Thymus (tissue), 11 donors: ENCODE results near the gene HOOK1. TPM values are rescaled to one million over a fixed set of nuclear protein-coding genes. Genes with fewer than 3 reads are reported as not detected.
"Not testable (repeated sequence)": the region's sequence is repeated elsewhere in the genome, so short reads cannot be mapped to it uniquely, and the experiment has no call there.

ENCODE experiments used
- DNase-seq, 9 donors: peaks; one replicate each; pipeline ENCODE4 v3.0.0-alpha.2; 2013; ENCODE audit warnings: low spot score in 9 of 9, low read depth in 6 of 9, missing footprints in 1 of 9
- H3K27ac ChIP-seq, 2 donors: one replicate each; pipeline ENCODE4 v1.5.1; 2013; ENCODE audit warnings: control low read depth in 1 of 2, low read depth in 1 of 2, low read length in 1 of 2, mild to moderate bottlenecking in 1 of 2, moderate library complexity in 1 of 2
- H3K27me3 ChIP-seq, 2 donors: one replicate each; pipeline ENCODE4 v1.5.1; 2013; ENCODE audit warnings: low read length in 1 of 2; ENCODE audit not compliant: control insufficient read depth in 2 of 2, insufficient read depth in 1 of 2
- H3K36me3 ChIP-seq, 2 donors: one replicate each; pipeline ENCODE4 v1.5.1; 2013; ENCODE audit warnings: low read length in 1 of 2, mild to moderate bottlenecking in 1 of 2, moderate library complexity in 1 of 2; ENCODE audit not compliant: control insufficient read depth in 2 of 2, insufficient read depth in 2 of 2
- H3K4me1 ChIP-seq, 2 donors: one replicate each; pipeline ENCODE4 v1.5.1; 2013; ENCODE audit warnings: low read length in 2 of 2; ENCODE audit not compliant: control insufficient read depth in 2 of 2, insufficient read depth in 2 of 2
- H3K4me3 ChIP-seq, 2 donors: one replicate each; pipeline ENCODE4 v1.5.1; 2013; ENCODE audit warnings: low read length in 2 of 2, control low read depth in 1 of 2, mild to moderate bottlenecking in 1 of 2
- H3K9me3 ChIP-seq, 2 donors: one replicate each; pipeline ENCODE4 v1.5.1; 2013; ENCODE audit warnings: low read length in 1 of 2, mild to moderate bottlenecking in 1 of 2; ENCODE audit not compliant: control insufficient read depth in 2 of 2, insufficient read depth in 1 of 2
- WGBS: extraction: QIAGEN DNeasy Blood & Tissue Kit; methylation state at CpG from one replicate; pipeline ENCODE4 v1.1.7; 2013; 5-methylcytosine and 5-hydroxymethylcytosine counted together
- polyA plus RNA-seq: library from polyadenylated mRNA; stranded (reverse); fragments of 200-250 nt; gene quantifications from one replicate; pipeline ENCODE4 v1.2.3, GENCODE V29; 2013
- total RNA-seq: library from RNA; stranded (reverse); fragments of 120-200 nt; gene quantifications from one replicate; pipeline ENCODE4 v1.2.4, GENCODE V29; 2013
- donor health status: healthy.

Gene HOOK1
- total and polyA plus RNA-seq, 2 donors, result 4.0 to 4.7 TPM

- Histone ChIP-seq H3K27me3 (peaks cover 5 to 30% of the 10 kb centered on the region in 2 donors), H3K9me3 (no peaks in the 10 kb centered on the region), H3K36me3 (no peaks in the 10 kb centered on the region), H3K4me3 (no peak overlapping the region), H3K4me1 (peaks cover 3 to 12% of the 10 kb centered on the region in 2 donors), H3K27ac (no peak overlapping the region)
- 97% methylated on average over 3 of the region's 3 CpGs for WGBS
- no peak for DNase-seq
Observed at GRCh38 chr1:59815892-59816291, 1.1 kb downstream of the HOOK1 start.

GRCh38 chr1:59816318-59816878 lies 1.6 kb downstream of the HOOK1 start:
- no peaks in the 10 kb centered on the region for H3K36me3 ChIP-seq
- peaks cover 3 to 12% of the 10 kb centered on the region in 2 donors for H3K4me1 ChIP-seq
- no peak overlapping the region for H3K4me3 ChIP-seq
- WGBS, result 92% methylated on average over 5 of the region's 5 CpGs
- no peak for DNase-seq
- H3K27ac ChIP-seq, result no peak overlapping the region
- H3K9me3 ChIP-seq, result no peaks in the 10 kb centered on the region
- H3K27me3 ChIP-seq, result peaks cover 5 to 30% of the 10 kb centered on the region in 2 donors

GRCh38 chr1:59819566-59820438 lies 5.1 kb downstream of the HOOK1 start:
- Histone ChIP-seq H3K36me3 (no peaks in the 10 kb centered on the region), H3K4me1 (peaks cover 0 to 7% of the 10 kb centered on the region in 2 donors), H3K27me3 (peaks cover 5 to 20% of the 10 kb centered on the region in 2 donors), H3K9me3 (no peaks in the 10 kb centered on the region), H3K27ac (no peak overlapping the region), H3K4me3 (no peak overlapping the region)
- no peak for DNase-seq

GRCh38 chr1:59827055-59827643 lies 12.4 kb downstream of the HOOK1 start:
- Histone ChIP-seq H3K4me3 (no peak overlapping the region), H3K4me1 (no peaks in the 10 kb centered on the region), H3K9me3 (no peaks in the 10 kb centered on the region), H3K27ac (no peak overlapping the region), H3K27me3 (no peaks in the 10 kb centered on the region), H3K36me3 (no peaks in the 10 kb centered on the region)
- DNase-seq, result no peak
- 88% methylated on average over 4 of the region's 4 CpGs for WGBS

- no peak overlapping the region for H3K4me3 ChIP-seq
- H3K36me3 ChIP-seq, result no peaks in the 10 kb centered on the region
- no peaks in the 10 kb centered on the region for H3K9me3 ChIP-seq
- no peaks in the 10 kb centered on the region for H3K4me1 ChIP-seq
- no peak for DNase-seq
- H3K27ac ChIP-seq, result no peak overlapping the region
- WGBS, result 97% methylated on average over 1 of the region's 1 CpG
- H3K27me3 ChIP-seq, result no peaks in the 10 kb centered on the region
Observed at GRCh38 chr1:59828160-59828559, 13.4 kb downstream of the HOOK1 start.

GRCh38 chr1:59831529-59831928 lies 16.8 kb downstream of the HOOK1 start:
- no peaks in the 10 kb centered on the region for H3K27me3 ChIP-seq
- no peak overlapping the region for H3K27ac ChIP-seq
- no peaks in the 10 kb centered on the region for H3K36me3 ChIP-seq
- H3K9me3 ChIP-seq, result no peaks in the 10 kb centered on the region
- DNase-seq, result no peak
- no peaks in the 10 kb centered on the region for H3K4me1 ChIP-seq
- no peak overlapping the region for H3K4me3 ChIP-seq
- WGBS, result 87% methylated on average over 2 of the region's 2 CpGs

- 91% methylated on average over 2 of the region's 2 CpGs for WGBS
- Histone ChIP-seq H3K4me1 (no peaks in the 10 kb centered on the region), H3K27ac (no peak overlapping the region)
Observed at GRCh38 chr1:59833022-59833421, 18.3 kb downstream of the HOOK1 start.

GRCh38 chr1:59833991-59834390 lies 19.2 kb downstream of the HOOK1 start:
- H3K36me3 ChIP-seq, result no peaks in the 10 kb centered on the region
- H3K4me3 ChIP-seq, result no peak overlapping the region
- WGBS, result 89% methylated on average over 3 of the region's 3 CpGs
- no peaks in the 10 kb centered on the region for H3K4me1 ChIP-seq
- no peaks in the 10 kb centered on the region for H3K9me3 ChIP-seq
- H3K27me3 ChIP-seq, result no peaks in the 10 kb centered on the region
- H3K27ac ChIP-seq, result no peak overlapping the region
- no peak for DNase-seq

More at GRCh38 chr1:59833022-59833421, 18.3 kb downstream of the HOOK1 start:
- H3K4me3 ChIP-seq, result no peak overlapping the region
- no peaks in the 10 kb centered on the region for H3K27me3 ChIP-seq
- H3K9me3 ChIP-seq, result no peaks in the 10 kb centered on the region
- no peak for DNase-seq
- H3K36me3 ChIP-seq, result no peaks in the 10 kb centered on the region

GRCh38 chr1:59837857-59838256 lies 23.1 kb downstream of the HOOK1 start:
- not testable (repeated sequence) for H3K27ac ChIP-seq, H3K27me3 ChIP-seq, DNase-seq, H3K4me3 ChIP-seq, H3K4me1 ChIP-seq, H3K9me3 ChIP-seq, H3K36me3 ChIP-seq
- WGBS, result 97% methylated on average over 1 of the region's 1 CpG
